VCaP (cell line): ENCODE measurements around the gene AGAP5.

Experiments
- H3K27ac ChIP-seq: fragments of 450-650 bp; 2 replicates; pipeline ENCODE4 v1.5.1; 2017
- TF ChIP-seq, protein P1 (sequence below): fragments of 450-650 bp; conservative IDR thresholded peaks from 2 replicates; pipeline ENCODE4 v1.5.1; 2017; ENCODE audit warnings: mild to moderate bottlenecking, moderate library complexity

AGAP5 gene

GRCh38 chr10:73644767-73645166 lies 53.1 kb downstream of the AGAP5 start:
- TF ChIP-seq, protein P1, sequence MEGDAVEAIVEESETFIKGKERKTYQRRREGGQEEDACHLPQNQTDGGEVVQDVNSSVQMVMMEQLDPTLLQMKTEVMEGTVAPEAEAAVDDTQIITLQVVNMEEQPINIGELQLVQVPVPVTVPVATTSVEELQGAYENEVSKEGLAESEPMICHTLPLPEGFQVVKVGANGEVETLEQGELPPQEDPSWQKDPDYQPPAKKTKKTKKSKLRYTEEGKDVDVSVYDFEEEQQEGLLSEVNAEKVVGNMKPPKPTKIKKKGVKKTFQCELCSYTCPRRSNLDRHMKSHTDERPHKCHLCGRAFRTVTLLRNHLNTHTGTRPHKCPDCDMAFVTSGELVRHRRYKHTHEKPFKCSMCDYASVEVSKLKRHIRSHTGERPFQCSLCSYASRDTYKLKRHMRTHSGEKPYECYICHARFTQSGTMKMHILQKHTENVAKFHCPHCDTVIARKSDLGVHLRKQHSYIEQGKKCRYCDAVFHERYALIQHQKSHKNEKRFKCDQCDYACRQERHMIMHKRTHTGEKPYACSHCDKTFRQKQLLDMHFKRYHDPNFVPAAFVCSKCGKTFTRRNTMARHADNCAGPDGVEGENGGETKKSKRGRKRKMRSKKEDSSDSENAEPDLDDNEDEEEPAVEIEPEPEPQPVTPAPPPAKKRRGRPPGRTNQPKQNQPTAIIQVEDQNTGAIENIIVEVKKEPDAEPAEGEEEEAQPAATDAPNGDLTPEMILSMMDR = no peak
- no peak overlapping the region for H3K27ac ChIP-seq

GRCh38 chr10:73644015-73644743 lies 53.7 kb downstream of the AGAP5 start:
- H3K27ac ChIP-seq = no peak overlapping the region; the same call in 1 of the 2 replicates
- TF ChIP-seq, protein P1 = peak; percentile 81

DNA sequence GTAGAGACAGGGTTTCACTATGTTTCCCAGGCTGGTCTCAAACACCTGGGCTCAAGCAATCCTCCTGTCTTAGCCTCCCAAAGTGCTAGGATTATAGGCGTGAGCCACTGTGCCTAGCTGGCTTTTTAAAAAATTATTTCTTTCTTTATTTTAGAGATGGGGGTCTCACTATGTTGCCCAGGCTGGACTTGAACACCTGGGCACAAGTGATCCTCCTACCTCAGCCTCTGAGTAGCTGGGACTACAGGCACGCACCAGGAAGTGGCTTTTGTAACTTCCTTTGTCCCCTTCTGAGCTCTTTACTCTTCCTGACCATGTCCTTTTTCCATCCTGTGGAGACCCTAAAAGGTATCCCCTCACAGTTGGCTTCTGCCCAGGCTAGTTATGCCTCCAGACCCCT lies 54.5 kb downstream of the AGAP5 start:
- TF ChIP-seq, protein P1 = no peak
- no peak overlapping the region; the same call in 1 of the 2 replicates for H3K27ac ChIP-seq

GRCh38 chr10:73641328-73642060 lies 56.4 kb downstream of the AGAP5 start, which contains the start of gene MYOZ1:
TSS of gene MYOZ1 (minus strand) at chr10:73641474. CDS start at chr10:73640017, 1,457 bp downstream.
- TF ChIP-seq, protein P1 = no peak
- peak within 1 kb of the TSS; percentile 12; the same call in 1 of the 2 replicates for H3K27ac ChIP-seq

DNA sequence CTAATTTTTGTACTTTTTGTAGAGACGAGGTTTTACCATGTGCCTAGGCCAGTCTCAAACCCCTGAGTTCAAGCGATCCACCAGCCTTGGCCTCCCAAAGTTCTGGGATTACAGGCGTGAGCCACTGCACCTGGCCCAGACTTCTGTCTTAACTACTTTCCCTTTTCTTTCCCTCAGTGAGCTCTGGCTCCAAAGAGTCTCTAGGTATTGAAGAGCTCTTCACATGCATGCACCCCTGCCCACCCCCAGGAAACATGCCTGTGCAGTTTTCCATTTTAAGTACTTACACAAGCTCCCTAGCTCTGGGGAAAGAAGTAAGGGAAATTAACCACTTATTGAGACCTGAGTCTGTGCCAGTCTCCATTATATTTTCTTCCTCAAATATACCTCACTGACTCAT lies 58.6 kb downstream of the AGAP5 start:
- H3K27ac ChIP-seq = no peak overlapping the region
- TF ChIP-seq, protein P1 = no peak

DNA sequence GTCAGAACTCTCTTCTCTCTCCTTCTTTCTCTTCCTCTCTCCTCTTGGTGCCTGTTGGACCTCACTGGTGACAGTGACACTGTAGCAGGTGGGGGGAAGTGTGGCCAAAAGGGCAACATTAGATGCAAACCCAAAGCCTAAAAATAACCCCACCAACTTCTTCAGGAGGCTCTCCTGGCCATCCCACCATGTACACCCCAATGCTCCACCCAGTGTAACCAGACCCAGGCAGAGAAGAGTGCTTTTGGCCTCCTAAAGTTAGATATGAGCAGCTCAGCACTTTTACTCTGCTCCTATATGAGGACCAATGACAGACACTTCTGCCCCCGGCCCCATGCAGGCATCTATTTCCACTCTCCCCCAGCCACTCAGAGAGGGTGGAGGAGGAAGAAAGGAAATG lies 62.1 kb downstream of the AGAP5 start:
- TF ChIP-seq, protein P1 = no peak
- H3K27ac ChIP-seq = no peak overlapping the region

- no peak overlapping the region for H3K27ac ChIP-seq
- TF ChIP-seq, protein P1 = no peak
Measured at GRCh38 chr10:73634421-73634820, 63.5 kb downstream of the AGAP5 start.
